Adipocyte (in vitro differentiated cells): ENCODE measurements around the gene SUPT3H.
A peak's percentile ranks its signal among the peaks of the same experiment; 100 is the strongest.

Source experiments
- DNase-seq: peaks from one replicate; pipeline ENCODE4 v3.0.0-alpha.2; 2015; ENCODE audit warnings: low read depth
- H3K27me3 ChIP-seq: replicated peaks from 2 replicates; pipeline ENCODE4 v1.7.0; 2013; ENCODE audit warnings: mild to moderate bottlenecking, low read length, moderate library complexity; ENCODE audit not compliant: control insufficient read depth, insufficient read depth
- H3K36me3 ChIP-seq: 2 replicates; pipeline ENCODE4 v1.7.0; 2013; ENCODE audit warnings: low read length, mild to moderate bottlenecking, moderate library complexity; ENCODE audit not compliant: control insufficient read depth, insufficient read depth, severe bottlenecking
- H3K4me1 ChIP-seq: 2 replicates; pipeline ENCODE4 v1.7.0; 2013; ENCODE audit warnings: mild to moderate bottlenecking, low read length, moderate library complexity; ENCODE audit not compliant: control insufficient read depth, insufficient read depth
- H3K4me3 ChIP-seq: 2 replicates; pipeline ENCODE4 v1.7.0; 2013; ENCODE audit warnings: mild to moderate bottlenecking, low read length, moderate library complexity
- H3K9ac ChIP-seq: 2 replicates; pipeline ENCODE4 v1.7.0; 2013; ENCODE audit warnings: mild to moderate bottlenecking, low read length, moderate library complexity
- H3K9me3 ChIP-seq: 2 replicates; pipeline ENCODE4 v1.7.0; 2013; ENCODE audit warnings: mild to moderate bottlenecking, low read length, moderate library complexity; ENCODE audit not compliant: control insufficient read depth

Gene SUPT3H

DNA sequence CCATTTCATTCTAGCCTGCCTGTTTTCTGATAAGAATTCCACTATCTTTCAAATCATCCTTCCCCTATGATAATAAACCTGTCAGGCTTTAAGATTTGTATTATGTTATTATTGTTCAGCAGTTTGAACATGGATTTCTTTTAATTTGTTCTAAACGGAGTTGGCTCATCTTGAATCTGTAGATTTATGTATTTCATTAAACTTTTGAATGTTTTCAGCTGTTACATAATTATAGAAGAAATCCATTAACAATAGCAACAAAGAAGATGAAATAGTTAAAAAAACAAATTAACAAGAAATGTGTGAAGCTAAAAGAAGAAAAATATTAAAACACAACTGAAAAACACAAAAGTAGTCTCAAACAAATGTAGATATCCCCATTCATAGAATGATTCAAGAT, 273.3 kb downstream of the SUPT3H start:
- peaks cover 4% of the 10 kb centered on the region for H3K9me3 ChIP-seq
- DNase-seq: no peak
- H3K27me3 ChIP-seq: no peaks in the 10 kb centered on the region
- no peaks in the 10 kb centered on the region for H3K4me1 ChIP-seq
- no peaks in the 10 kb centered on the region for H3K36me3 ChIP-seq
- H3K4me3 ChIP-seq: no peak overlapping the region
- no peak overlapping the region for H3K9ac ChIP-seq

DNA sequence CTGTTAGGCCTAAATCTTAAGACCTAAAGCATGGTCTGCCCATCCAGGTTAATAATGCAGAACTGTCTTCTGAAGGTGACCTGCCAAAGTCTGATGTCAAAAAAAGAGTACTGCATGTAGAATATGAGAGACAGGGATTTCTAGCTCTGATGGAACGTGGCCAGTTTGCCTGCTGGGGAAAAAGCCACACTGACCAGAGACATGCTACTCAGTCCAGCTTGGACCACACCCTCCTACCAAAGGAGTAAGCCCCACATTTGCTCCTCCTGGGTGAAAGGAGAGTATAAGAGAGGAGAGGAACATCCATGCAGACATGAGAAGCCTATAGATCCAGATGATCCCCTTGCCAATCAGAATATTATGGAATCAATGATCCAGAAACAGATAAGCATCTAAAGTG, 279.5 kb downstream of the SUPT3H start:
- no peak for DNase-seq
- no peak overlapping the region for H3K4me3 ChIP-seq
- H3K9ac ChIP-seq: no peak overlapping the region
- no peaks in the 10 kb centered on the region for H3K36me3 ChIP-seq
- H3K9me3 ChIP-seq: no peaks in the 10 kb centered on the region
- H3K27me3 ChIP-seq: no peaks in the 10 kb centered on the region
- H3K4me1 ChIP-seq: no peaks in the 10 kb centered on the region

DNA sequence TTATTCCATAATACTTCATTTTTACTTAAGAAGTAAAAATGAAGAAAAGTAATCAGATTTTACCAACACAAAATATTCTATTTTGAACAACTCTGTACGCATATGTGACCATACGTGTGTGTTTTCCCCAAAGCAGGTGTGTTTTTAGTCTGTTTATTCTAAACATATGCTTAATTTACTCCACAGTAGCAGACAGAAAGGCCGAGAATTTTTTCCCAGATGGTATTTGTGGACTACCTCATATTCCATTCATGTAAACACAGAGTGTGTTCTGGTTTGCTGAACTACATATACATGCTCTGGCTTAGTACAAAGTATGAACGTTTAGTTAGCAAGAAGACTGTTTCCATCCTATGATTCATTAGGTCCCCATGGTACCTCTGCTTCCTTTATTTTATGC, 282.9 kb downstream of the SUPT3H start:
- Histone ChIP-seq H3K4me1 (no peaks in the 10 kb centered on the region), H3K9me3 (no peaks in the 10 kb centered on the region), H3K9ac (no peak overlapping the region), H3K27me3 (no peaks in the 10 kb centered on the region), H3K4me3 (no peak overlapping the region), H3K36me3 (no peaks in the 10 kb centered on the region)
- no peak for DNase-seq

DNA sequence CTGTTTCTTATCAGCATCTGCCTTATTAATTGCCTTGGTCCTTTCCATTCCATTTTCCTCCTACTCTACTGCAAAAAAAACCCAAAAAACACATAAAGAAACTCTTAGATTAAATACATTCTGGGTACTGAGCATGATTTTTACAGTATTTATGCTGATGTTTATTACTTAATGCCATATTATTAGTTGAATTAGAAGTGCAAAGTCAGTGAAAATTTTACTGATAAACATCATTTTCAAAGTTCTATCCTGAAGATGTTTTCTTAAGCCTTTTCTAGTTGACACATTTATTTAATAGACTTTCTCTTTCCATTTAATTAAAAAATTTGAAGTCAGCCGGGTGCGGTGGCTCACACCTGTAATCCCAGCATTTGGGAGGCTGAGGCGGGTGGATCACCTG, 285.6 kb downstream of the SUPT3H start:
- Histone ChIP-seq H3K4me3 (no peak overlapping the region), H3K4me1 (no peaks in the 10 kb centered on the region), H3K36me3 (no peaks in the 10 kb centered on the region), H3K9ac (no peak overlapping the region), H3K9me3 (no peaks in the 10 kb centered on the region), H3K27me3 (no peaks in the 10 kb centered on the region)
- no peak for DNase-seq

DNA sequence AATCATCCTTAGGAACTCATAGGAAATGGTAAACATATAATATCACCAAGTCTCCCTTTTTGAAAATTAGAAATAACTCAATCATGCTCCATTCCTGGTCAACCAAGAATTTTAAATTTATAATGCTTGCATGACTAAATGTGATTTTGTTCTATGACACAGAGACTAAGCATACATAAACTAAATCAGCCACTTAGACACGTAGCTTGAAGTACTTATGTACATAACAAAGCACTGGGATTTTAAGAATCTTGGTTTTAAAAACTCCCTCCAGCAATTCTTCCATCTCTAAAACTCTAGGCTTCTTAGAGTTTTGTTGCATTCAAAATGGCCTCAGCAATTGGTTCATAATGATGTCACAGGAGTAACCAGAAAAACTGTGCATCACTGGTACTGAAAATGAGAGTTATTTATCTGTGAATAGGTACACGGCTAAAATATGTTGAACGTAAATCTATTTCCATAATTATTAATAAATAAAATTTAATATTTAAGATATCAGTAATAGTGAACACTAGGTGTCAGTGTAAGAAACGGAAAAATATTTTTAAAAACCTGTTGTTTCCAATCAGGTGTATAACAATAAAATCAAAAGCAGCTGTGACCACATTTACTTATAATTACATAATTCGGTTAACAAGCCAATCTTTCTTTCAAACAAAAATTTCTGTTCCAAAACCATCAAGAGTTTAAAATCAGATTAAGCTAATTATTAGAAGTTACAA, 291.2 kb downstream of the SUPT3H start:
- Histone ChIP-seq H3K4me1 (peaks cover 7% of the 10 kb centered on the region), H3K27me3 (no peaks in the 10 kb centered on the region), H3K9ac (no peak overlapping the region), H3K4me3 (no peak overlapping the region), H3K9me3 (no peaks in the 10 kb centered on the region), H3K36me3 (no peaks in the 10 kb centered on the region)
- DNase-seq: no peak

DNA sequence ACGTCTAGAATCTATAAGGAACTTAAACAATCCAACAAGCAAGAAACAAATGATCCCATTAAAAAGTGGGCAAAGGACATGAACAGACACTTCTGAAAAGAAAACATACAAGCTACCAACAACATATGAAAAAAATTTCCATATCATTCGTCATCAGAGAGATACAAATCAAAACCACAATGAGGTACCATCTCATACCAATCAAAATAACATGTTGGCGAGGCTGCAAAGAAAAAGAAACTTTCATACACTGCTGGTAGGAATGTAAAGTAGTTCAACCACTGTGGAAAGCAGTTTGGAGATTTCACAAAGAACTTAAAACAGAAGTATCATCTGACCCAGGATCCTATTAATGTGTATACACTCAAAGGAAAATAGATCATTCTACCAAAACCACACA, 293.5 kb downstream of the SUPT3H start:
- no peaks in the 10 kb centered on the region for H3K36me3 ChIP-seq
- H3K4me3 ChIP-seq: no peak overlapping the region
- no peak overlapping the region for H3K9ac ChIP-seq
- no peaks in the 10 kb centered on the region for H3K9me3 ChIP-seq
- peaks cover 13% of the 10 kb centered on the region for H3K4me1 ChIP-seq
- H3K27me3 ChIP-seq: no peaks in the 10 kb centered on the region
- DNase-seq: no peak

DNA sequence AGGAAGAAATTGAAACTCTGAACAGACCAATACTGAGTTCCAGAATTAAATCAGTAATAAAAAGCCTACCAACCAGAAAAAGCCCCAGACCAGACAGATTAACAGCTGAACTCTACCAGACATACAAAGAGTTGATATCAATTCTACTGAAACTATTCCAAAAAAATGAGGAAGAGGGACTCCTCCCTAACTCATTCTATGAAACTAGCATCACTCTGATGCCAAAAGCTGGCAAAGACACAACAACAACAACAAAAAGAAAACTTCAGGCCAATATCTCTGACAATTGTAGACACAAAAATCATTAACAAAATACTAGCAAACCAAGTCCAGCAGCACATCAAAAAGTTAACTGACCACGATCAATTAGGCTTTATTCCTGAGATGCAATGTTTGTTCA, 295.6 kb downstream of the SUPT3H start:
- Histone ChIP-seq H3K4me1 (peaks cover 13% of the 10 kb centered on the region), H3K9me3 (peaks cover 11% of the 10 kb centered on the region), H3K9ac (peak overlapping the region; percentile 5), H3K27me3 (no peaks in the 10 kb centered on the region), H3K36me3 (no peaks in the 10 kb centered on the region), H3K4me3 (no peak overlapping the region)
- DNase-seq: peak; percentile 41

DNA sequence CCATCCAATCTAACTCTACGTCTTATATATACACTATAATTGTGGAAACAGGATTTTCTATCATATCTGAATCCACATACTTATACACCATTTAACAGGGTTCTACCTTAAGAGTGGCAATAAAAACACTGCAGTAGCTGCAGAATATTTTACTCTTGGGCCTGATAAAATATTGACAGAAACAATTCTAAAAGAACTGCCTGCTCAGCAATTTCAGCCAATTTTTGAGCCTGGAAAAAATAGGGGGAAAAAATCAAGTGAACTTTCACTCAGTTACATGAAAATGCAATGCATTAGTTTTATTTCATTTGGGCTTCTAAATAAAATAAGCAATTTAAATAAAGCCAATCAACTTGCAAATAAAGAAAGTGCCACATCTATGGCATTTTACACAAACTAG, 296.1 kb downstream of the SUPT3H start:
- no peak for DNase-seq
- H3K9ac ChIP-seq: no peak overlapping the region
- H3K27me3 ChIP-seq: no peaks in the 10 kb centered on the region
- peaks cover 11% of the 10 kb centered on the region for H3K9me3 ChIP-seq
- no peaks in the 10 kb centered on the region for H3K36me3 ChIP-seq
- peaks cover 13% of the 10 kb centered on the region for H3K4me1 ChIP-seq
- no peak overlapping the region for H3K4me3 ChIP-seq

DNA sequence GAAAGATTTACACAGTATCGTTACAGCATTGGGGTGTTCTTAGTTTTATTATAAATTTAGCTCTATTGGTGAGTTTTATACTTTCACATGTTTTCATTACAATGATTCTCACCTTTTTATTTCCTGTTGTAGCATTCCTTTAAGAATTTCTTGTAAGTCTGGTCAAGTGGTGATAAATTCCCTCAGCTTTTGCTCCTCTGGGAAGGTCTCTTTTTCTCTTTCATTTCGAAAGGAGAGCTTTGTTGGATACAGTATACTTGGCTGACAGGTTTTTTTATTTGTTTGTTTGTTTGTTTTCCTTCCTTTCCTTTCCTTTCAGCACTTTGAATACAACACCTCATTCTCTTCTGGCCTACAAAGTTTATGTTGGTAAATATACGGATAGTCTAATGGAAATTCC, 299.3 kb downstream of the SUPT3H start:
- no peak overlapping the region for H3K9ac ChIP-seq

DNA sequence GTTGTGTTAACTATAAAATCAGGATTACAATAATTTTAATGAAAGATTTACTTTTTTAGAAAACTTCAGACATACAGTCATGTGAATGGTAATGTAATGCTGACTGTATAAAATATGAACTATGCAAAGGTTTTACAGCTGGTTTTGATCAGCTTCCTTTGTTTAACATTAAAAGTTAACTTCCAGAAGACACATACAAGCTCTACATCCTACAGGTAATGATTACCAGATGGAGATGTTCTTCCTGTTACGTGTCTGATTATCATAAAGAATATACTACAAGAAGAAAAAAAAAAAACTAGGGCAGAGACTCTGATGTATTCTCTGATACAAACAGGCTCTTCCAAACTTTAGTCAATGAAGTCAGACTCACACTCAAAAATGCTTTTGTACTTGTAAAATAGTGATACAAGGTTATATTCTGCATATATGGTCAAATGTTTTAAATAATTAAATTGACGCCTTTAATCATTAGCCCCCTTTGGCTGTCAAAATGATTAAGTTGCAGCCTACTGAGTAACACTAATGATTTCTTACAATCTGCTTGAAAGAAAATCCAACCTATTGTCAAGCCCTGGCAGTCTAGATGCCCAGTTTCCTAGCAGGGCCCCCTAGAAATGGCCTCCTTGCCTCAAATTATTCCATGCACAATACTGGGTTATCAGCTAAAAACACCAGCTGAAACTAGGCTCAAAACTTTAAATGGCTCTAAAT, 301.4 kb downstream of the SUPT3H start:
- H3K4me3 ChIP-seq: no peak overlapping the region
- peaks cover 11% of the 10 kb centered on the region for H3K9me3 ChIP-seq
- no peaks in the 10 kb centered on the region for H3K27me3 ChIP-seq
- peak overlapping the region; percentile 59 for H3K9ac ChIP-seq
- H3K36me3 ChIP-seq: no peaks in the 10 kb centered on the region
- peaks cover 51% of the 10 kb centered on the region for H3K4me1 ChIP-seq
- DNase-seq: peak; percentile 66

More for the DNA sequence above, 299.3 kb downstream of the SUPT3H start:
- peaks cover 39% of the 10 kb centered on the region for H3K4me1 ChIP-seq
- H3K36me3 ChIP-seq: no peaks in the 10 kb centered on the region
- no peaks in the 10 kb centered on the region for H3K27me3 ChIP-seq
- no peak for DNase-seq
- peaks cover 11% of the 10 kb centered on the region for H3K9me3 ChIP-seq
- no peak overlapping the region for H3K4me3 ChIP-seq

DNA sequence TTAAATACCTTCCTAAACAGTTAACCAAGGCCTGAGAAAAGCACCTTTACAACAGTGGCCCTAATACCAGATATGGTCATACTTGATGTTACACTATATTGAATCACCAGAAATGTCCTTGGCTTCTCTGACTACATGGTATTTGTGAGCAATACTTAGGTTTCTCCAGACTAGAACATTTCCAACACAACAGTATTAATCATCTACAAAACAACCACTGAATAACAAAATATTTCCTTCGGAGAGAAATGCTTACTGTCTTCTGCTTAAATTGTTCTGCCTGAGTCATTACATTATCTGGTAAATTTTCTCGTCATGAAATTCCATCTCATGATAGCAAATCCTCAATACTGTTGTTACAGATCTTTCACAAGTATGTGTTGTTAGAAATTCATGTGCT, 302.5 kb downstream of the SUPT3H start:
- Histone ChIP-seq H3K27me3 (no peaks in the 10 kb centered on the region), H3K9me3 (peaks cover 11% of the 10 kb centered on the region), H3K4me1 (peaks cover 48% of the 10 kb centered on the region), H3K4me3 (peak overlapping the region; percentile 15), H3K36me3 (no peaks in the 10 kb centered on the region), H3K9ac (peak overlapping the region; percentile 78)
- DNase-seq: peak; percentile 85
